NCI-H1105 treated with DMSO at 0.1 percent for 48 hours (cell line): ENCODE results near the gene UGT1A6.
"Not testable (repeated sequence)": the region's sequence is repeated elsewhere in the genome, so short reads cannot be mapped to it uniquely, and the experiment has no call there.

Source experiments
- DNase-seq: peaks from one replicate; lab custom pipeline; 2025; lab: John Stamatoyannopoulos, UW

Gene UGT1A6

DNA sequence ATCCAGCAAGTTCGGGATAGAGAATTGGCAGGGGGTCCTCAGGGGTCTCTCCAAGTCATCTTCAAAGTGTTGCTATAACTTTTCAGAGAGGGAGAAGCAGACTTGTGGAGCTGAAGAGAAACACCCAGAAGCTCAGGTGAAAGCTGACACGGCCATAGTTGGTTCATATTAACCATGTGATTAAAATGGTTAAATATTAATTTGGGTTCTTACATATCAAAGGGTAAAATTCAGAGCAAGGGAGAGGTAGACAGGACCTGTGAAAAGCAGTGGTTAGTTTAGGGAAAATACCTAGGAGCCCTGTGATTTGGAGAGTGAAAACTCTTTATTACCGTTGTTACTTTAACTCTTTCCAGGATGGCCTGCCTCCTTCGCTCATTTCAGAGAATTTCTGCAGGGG is at the start of gene UGT1A6:
Gene UGT1A6, plus strand, starts transcription at position 243 of the 400 bp plus-strand sequence. Its CDS starts 115 bp downstream, at position 358.
- DNase-seq, result no peak

DNA sequence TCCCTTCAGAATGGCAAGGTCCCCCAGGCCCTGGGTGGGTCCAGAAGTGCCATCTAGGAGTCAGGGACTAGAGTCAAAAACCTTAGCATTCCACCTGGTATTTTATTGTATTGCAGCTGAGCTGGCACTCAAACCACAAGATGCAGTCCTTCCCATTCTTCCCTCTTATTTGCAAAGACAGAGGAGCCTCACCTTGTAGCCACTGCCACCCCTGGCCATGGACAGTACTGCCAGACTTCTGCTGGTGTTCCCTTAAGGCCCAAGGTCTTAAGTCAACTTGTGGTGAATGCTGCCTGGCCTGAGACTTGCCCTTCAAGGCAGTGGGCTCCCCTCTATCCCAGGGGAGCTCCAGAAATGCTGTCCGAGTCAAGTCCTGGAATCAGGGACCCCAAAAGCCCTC is 49.6 kb upstream of the UGT1A6 start:
- DNase-seq, result no peak

GRCh38 chr2:233646033-233646432 is 46.7 kb upstream of the UGT1A6 start:
- DNase-seq, result not testable (repeated sequence)

- no peak for DNase-seq
Measured at GRCh38 chr2:233650981-233651380, 41.7 kb upstream of the UGT1A6 start.

GRCh38 chr2:233651430-233651829 is 41.3 kb upstream of the UGT1A6 start:
- DNase-seq, result no peak

DNA sequence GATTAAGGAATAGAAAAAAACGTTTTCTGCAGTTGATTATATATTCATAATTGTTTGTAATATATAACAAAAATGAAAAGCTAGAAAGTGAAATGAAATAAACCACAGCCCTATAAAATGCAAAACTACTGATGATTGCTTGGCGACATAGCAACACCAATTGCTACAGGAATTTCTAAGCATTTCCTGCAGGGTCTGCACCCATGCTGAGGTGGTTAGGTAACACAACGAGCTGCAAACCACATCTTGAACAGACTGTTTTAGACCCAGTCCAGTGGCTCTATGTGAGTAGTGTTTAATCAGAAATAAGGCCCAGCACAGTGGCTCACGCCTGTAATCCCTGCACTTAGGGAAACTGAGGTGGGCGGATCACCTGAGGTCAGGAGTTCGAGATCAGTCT is 38.2 kb upstream of the UGT1A6 start:
- no peak for DNase-seq

DNA sequence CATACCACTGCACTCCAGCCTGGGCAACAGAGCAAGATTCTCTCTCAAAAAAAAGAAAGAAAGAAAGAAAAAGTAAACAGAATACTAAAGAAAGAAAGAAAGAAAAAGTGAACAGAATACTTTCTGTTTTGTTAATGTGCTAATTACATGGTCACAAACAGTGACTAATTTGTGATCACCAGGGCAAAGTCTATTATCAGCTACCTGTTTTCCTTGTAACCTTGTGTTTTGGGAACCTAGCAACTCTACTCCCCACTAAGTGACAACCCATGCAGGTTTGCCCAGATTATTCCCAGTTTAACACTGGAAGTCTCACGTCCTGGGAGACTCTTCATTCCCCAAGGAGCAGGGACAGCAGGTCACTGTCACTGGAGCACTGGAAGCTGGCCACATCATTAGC is 37.6 kb upstream of the UGT1A6 start:
- DNase-seq, result no peak

DNA sequence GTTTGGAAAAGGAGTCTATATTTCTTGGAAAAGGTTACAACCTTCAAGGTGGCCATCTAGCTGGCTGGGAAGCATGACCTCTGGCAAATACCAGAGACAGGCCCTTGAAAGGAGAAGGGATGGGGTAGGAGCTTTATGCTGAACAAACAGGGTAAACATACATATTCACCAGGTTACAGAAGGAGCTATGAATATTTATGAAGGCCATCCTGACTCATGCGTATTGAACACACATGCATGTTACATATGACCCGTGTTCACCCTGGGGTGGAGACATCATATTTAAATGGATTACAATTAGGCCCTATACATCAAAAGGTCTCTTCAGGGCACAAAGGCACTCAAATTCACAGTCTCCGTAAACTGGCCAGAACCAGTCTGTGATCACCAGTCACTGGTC is 36.7 kb upstream of the UGT1A6 start:
- not testable (repeated sequence) for DNase-seq

GRCh38 chr2:233656443-233656842 is 36.2 kb upstream of the UGT1A6 start:
- no peak for DNase-seq

DNA sequence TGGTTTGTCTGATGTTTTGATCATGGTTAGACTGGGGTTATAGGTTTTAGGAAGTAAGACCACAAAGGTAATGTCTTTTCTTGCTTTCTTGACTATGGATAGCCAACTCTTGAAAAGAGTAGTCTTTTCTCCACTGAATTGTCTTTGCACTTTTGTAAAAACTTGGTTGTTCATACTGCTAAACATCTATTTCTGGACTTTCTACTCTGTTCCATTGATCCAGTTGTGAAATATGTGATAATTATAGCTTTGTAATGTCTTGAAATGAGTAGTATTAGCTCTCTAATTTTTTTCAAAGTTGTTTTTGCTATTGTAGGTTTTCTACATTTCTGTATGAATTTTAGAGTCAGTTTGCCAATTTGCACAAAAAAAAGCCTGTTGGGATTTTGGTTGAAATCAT is 34.1 kb upstream of the UGT1A6 start:
- no peak for DNase-seq

DNA sequence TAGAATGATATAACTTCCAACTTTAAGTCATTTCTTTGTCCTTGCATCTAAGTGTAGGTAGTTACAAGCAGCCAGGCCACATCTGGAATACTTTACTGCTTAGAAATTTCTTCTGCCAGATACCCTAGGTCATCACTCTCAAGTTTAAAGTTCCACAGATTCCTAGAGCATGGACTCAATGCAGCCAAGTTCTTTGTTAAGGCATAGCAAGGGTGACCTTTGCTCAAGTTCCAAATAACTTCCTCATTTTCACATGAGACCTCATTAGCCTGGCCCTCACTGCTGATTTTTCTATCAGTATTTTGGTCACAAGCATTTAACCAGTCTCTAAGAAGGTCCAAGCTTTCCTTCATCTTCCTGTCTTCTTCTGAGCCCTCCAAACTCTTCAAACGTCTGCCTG is 28.8 kb upstream of the UGT1A6 start:
- DNase-seq, result no peak

DNA sequence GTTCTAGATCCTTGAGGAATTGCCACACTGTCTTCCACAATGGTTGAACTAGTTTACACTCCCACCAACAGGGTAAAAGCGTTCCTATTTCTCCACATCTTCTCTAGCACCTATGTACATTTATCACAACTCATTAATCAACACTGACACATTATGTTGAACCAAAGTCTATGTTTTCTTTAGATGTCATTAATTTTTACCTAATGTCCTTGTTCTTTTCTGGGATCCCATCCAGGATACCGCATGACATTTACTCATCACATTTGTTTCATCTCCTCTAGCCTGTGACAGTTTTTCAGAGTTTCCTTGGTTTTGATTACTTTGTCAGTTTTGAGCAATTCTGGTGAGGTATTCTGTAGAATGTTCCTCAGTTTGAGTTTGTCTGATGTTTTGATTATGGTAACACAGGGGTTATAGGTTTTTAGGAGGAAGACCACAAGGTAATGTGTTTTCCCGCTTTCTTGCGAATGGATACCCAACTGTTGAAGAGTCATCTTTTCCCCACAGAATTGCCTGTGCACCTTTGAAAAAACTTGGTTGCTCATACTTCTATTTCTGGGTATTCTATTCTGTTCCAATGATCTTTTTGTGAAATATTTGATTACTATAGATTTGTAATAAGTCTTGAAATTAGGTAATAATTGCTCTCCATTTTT is 24.0 kb upstream of the UGT1A6 start:
- no peak for DNase-seq

DNA sequence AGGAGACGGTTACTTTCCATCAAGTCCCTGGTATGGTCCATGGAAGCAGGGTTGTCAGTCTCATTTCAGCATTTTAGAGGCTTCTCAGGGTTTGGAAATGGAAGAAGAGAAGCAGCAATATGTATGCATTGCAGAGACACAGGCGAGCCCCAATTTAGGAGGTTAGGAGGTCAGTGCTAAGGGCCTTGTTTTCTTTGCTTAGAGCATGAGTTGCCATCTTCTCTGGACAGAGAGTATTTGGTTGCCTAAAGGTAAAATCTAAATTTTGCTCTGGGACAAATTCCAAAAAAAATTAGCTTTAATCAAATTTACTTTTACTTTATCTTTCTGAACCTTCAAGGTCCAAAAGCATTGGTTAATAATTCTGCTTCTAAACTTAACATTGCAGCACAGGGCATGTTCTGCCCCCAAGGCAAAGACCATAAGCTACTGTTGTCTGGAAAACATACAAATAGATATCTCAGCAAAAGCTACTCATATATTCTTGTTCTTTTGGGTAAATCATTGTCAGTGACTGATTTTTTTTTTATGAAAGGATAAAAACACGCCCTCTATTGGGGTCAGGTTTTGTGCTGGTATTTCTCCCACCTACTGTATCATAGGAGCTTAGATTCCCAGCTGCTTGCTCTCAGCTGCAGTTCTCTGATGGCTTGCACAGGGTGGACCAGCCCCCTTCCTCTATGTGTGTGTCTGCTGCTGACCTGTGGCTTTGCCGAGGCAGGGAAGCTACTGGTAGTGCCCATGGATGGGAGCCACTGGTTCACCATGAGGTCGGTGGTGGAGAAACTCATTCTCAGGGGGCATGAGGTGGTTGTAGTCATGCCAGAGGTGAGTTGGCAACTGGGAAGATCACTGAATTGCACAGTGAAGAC is 21.2 kb upstream of the UGT1A6 start, which contains the start of gene UGT1A9:
Gene UGT1A9, plus strand, starts transcription at position 609 of the 872 bp plus-strand sequence. Its CDS starts 37 bp downstream, at position 646.
- DNase-seq, result no peak

DNA sequence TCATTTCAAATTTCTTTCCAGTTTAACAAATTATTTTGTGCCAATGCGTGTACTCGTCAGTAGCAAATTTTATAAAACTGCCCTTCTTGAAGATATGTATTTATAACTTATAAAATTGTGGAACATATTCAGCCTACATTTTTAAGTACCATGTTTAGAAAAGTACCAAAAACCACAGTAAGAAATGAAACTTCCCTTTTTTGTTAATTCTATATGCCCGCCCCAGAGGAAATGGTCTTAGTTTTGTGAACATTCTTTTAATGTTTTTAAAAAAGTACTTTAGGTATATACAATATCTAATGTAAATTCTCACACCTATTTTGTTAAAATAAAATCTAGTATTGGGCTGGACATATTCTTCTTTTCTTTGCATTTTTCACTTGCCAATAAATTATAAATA is 19.8 kb upstream of the UGT1A6 start:
- DNase-seq, result no peak

- DNase-seq, result no peak
Measured at GRCh38 chr2:233673896-233674295, 18.8 kb upstream of the UGT1A6 start.

GRCh38 chr2:233674314-233674713 is 18.4 kb upstream of the UGT1A6 start:
- DNase-seq, result no peak

DNA sequence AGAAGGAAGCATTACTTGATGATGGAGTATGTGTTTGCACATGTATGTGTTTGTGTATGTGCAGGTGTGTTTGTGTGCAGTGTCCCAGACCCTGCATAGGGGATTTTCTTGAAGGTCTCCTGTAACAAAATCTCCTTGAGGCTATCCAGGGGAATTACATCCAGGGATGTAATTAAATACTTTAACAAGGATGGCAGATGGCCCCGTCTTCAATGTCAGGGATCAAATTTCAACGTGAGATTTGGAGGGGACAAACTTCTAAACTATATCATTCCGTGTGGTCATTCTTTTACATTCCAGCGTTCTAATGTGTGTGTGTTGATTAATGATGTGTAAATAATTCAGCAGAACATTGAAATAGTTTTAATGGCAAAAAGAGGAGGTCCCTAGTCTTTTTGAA is 17.7 kb upstream of the UGT1A6 start:
- peak; percentile 15 for DNase-seq

GRCh38 chr2:233676046-233676445 is 16.6 kb upstream of the UGT1A6 start:
- DNase-seq, result no peak

GRCh38 chr2:233679196-233679595 is 13.5 kb upstream of the UGT1A6 start:
- DNase-seq, result no peak

- DNase-seq, result no peak
Measured at GRCh38 chr2:233680361-233681045, 12.2 kb upstream of the UGT1A6 start.

DNA sequence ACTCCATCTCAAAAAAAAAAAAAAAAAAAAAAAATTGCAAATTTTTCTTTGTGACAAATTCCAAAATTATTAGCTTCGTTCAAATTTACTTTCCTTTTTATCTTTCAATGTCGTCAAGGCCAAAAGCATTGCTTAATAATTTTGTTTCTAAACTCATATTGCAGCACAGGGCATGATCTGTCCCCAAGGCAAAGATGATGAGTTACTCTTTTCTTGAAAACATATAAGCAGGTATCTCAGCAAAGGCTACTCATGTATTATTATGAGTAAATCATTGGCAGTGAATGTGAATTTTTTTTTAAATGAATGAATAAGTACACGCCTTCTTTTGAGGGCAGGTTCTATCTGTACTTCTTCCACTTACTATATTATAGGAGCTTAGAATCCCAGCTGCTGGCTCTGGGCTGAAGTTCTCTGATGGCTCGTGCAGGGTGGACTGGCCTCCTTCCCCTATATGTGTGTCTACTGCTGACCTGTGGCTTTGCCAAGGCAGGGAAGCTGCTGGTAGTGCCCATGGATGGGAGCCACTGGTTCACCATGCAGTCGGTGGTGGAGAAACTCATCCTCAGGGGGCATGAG is 11.1 kb upstream of the UGT1A6 start, which contains the start of gene UGT1A7:
Gene UGT1A7, plus strand, starts transcription at position 381 of the 579 bp plus-strand sequence. Its CDS starts 37 bp downstream, at position 418.
- no peak for DNase-seq

GRCh38 chr2:233684640-233685039 is 8.1 kb upstream of the UGT1A6 start:
- DNase-seq, result no peak
